GM21367 (cell line): ENCODE measurements around the gene TMEM80.
"Not testable (repeated sequence)": the region's sequence is repeated elsewhere in the genome, so short reads cannot be mapped to it uniquely, and the experiment has no call there.

ENCODE experiments used
- ATAC-seq: cut with Tn5 transposase; IDR thresholded peaks from one replicate; pipeline ENCODE4 v1.9.1; 2021; ENCODE audit not compliant: unreplicated experiment

TMEM80 gene

DNA sequence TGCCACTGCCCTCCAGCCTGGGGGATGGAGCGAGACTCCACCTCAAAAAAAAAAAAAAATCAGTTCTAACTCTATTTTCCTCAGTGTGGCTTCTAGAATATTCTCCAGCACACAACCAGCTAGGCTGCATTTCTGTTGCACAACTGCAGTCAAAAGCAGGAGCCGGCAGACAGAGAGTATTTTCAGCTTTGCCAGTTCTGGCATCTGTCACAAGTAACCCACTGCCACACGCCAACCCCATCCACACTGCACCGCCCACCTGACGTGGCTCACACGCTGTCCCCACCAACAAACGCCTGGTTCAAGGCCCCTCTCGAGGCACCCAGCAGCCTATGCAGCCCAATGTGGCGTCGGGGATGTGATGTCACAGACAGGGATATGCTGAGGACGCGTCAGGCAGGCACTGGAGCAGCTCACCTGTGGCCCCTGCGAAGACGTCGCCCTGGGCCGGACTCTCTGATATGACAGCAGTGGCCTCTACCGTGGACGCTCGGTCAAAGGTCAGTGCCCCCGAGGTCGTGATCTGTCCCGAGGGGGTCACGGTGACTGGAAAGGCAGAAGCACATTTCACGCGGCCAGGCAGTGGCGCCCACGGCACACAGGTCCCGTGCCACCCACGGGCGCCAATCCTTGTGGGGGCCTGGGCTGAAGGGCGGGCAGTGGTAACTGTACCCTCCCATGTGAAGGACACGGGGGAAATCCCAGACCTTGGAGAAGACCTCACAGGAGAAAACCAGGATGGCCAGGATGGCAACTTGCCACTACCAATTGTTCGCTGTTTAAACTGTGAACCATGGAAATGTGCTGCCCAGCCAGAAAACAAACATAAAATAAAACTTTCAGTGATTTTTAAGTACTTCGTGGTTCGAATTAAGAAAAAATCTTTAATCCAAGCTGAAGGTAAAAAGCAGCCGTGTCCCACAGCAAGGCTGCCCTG is 16.1 kb upstream of the TMEM80 start:
- no peak for ATAC-seq

DNA sequence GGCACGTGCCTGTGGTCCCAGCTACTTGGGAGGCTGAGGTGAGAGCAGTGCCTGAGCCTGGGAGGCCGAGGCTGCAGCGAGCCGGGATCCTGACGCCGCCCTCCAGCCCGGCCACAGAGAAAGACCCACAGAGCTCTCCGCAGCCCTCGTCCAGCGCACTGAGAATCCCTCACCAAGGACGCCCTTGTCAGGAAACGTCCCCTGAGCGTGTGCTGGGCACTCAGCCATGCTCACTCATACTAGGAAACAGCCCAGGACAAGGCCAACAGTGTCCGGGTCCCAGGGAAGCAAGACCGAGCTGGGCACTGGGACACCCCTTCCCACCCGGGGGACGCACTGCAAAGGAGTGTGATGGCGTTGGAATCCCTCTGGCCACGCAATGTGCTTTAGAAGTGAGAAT is 15.1 kb upstream of the TMEM80 start:
- no peak for ATAC-seq

DNA sequence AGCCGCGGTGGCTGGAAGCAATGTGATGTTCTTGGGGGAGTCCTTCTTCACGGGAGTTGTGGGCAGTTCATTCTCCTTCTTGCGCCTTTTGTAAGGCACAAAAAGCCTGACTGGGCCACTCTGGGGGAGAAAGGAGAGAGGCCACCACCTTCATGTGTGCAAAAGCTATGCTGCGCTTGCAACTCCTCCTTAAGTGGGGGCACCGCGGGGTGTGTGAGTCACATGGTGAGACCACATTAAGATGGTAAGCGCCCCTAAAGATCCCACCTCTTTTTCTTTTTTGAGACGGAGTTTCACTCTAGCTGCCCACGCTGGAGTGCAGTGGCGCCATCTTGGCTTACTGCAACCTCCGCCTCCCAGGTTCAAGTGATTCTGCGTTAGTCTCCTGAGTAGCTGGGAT is 14.6 kb upstream of the TMEM80 start:
- ATAC-seq = no peak

DNA sequence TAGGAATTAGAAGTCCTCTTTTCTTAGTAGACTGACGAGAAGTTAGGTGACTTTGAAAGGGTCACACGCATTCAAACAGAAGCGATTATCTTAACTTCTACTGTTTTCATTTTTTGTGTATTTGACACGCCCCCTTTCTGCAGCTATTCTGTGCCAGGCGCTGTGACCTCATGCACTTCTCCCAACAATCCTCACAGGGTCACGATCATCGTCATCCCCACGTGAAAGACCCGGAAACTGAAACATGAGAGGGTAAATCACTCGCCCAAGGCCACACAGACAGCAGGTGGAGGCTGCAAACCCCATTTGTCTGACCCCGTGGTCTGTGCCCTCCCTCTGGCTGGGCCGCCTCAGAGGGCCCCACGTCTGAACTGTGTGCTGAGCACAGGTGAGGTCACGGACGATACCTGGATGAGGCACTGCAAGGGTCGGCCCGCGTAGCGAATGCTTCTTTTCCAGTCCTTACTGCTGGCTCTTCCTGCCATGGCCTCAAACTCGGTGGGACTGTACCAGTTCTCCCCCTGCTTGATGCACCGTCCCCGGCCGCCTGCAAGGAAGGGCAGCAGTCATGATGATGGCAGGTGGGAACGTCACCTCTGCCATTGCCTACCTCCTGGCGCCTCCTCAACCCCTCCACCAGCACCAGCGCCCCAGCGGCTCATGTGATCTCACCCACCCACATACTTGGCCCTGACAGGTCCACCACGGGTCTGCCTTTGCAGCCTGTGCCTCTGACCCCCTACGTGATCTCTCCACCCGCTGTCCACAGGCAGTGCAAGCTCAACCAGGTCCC is 9.0 kb upstream of the TMEM80 start:
- ATAC-seq = no peak

DNA sequence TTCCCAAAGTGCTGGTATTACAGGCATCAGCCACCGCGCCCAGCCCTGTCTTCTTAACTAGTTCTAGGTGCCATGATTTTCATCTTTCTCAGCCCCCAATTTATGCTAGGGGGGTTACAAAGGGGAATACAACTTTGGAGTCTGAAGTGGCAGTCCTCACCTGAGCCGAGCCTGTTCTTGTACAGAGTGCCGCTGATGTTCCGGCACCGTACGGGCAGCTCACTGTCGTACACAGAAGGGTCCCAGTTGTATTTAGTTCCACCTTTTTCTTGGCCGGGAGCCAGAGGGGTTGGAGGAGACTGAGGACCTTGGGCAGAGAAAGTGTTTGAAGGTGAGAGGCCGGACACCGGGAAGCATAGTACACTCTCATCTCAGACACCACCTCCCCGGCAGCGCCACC is 7.9 kb upstream of the TMEM80 start:
- no peak for ATAC-seq

DNA sequence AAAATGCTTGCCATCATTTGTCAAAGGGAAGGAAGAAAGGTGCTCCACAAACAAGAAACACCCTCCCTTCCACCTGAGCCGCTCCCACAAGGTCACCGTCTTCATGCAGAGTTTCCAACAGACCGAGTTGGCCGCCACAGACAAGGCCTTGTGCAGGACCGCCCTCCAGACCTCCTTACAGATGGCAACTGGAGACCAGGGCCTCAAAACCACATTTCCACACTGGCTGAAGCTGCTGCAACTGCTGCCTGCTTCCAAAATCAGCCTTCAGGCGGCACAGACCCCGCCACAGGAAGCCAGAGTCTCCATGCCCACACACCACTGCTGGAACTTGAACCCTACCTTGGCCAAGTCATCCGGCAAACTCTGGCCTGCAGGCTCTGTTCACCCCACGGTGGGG is 6.9 kb upstream of the TMEM80 start:
- ATAC-seq = no peak

DNA sequence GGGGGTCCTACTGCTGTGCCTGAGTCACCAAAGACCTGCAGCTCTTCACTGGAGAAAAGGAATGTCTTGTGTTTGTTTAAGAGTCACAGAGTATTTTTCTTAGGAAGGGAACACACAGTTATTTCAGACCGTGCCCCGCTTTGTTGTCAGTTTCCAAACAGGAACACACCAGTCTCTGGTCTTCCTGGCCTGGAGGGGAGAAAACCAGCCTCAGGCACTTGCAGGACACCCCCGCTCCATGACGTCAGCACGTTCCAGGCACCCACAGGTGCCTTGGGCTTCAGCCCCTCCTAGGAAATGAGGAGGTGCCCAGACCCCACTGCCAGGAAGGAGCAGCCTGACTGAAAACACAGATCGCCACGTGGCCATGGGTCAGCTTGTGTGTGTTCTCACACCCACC is 6.0 kb upstream of the TMEM80 start:
- ATAC-seq = no peak

DNA sequence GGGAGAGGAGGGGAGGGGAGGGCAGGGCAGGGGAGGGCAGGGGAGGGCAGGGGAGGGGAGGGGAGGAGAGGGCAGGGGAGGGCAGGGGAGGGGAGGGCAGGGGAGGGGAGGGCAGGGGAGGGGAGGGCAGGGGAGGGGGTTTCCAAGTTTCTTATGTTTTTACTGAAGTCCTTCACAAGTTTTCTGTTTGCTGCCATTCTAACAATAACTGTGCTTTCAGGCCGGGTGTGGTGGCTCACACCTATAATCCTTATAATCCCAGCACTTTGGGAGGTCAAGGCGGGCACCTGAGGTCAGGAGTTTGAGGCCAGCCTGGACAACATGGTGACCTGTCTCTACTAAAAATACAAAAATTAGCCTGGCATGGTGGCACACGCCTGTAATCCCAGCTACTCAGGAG is 5.4 kb upstream of the TMEM80 start:
- not testable (repeated sequence) for ATAC-seq

DNA sequence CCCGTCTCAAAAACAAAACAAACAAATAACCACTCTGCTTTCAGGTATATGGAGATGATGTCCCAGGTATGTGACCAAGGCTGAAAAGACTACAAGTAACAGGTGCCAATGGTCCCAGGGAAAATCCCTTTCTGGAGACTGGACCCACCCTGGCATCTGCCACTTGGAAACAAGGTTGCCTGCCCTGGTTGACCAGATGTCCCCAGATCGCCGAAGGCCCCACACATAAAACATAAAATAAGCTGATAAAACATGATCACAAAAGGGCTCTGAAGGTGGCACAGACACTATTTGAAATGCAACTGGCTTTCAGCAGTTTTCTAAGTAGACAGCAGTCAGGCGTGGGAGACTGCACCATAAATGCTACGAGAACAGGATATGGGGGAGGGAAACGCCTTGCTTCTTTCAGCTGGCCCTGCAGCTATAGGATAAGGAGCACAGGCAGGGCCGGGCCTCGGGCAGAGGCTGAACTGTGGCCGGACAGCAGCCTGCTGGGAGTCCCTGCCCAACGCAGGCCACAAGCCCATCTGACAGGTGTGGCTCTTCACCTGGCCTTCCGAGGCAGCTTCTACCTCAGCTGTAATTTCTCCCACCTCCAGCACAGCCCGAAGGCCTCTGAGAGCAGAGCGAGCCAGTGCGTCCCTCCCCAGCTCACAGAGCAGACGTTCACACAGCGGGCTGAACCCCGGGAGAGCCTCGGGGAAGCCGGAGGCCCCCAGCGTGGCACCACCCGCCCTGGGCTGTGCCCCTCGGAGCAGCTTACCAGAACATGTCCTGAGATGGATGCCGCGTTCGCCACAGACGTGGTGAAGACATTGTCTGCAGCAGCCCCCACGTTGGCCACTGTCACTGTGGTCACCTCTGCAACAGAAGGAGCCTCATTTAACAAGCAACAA is 4.6 kb upstream of the TMEM80 start:
- no peak for ATAC-seq

DNA sequence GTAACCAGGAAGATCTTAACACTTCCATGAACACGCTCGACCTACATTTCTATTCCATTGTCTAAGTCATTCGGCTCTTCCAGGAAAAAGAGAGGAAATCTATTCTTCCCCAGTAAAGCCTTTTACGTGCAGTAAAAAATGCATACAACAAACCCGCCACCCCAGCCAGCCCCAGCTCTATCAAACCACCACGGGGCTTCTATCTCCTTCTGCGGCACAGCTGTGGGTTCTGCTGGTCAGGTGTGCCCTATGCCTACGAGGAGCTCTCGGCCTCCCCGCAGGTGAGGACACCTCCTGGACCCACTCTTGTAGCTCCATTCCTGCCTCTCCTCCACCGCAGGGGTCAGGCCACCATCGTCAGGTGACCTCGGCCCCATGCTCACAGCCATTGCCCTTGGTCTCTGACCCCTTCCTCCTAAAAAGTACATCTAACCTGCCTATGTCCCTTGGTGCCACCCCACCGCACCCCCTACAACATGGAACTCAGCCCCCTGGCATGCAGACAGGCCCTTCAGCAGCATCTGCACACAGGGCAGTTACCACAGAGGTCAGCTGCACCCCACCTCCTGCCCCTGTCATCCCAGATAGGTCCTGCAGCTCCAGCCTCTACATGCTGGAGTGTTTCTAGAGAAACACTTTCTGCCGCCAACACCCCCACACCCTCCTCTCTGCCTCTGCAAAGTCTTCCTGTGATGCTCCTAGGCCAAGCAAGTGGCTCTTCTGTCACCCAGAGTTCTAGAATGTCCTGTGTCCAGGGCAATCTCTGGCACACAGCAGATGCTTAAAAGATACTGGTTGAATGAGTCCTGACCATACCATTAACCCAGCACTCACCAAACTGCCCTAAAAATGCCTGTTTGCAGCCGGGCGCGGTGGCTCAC is 3.7 kb upstream of the TMEM80 start:
- ATAC-seq = no peak

DNA sequence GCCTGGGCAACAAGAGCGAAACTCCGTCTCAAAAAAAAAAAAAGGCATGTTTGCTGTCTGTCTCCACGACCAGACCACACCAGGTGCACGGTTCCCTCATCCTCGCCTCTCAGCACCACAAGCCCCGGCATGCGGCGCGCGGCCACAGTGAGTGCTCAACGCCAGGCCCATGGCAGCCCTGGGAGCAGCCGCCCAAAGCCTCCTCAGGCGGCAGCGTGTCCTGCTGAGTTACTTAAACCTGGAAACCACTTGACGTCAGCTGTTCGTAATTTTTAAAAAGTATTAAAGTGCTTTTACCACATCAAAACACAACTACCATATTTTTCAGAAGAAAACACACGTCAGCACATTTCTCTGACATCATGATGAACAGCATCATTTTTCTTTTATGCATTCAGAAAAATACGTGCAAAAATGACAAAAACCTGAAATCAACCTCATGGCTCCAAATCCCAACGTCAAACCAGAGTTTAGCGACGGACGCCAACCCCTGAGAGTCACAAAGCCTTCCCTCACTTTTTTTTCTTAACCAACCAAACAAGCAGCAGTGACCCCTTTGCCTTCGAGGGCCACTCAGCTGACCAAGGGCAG is 2.7 kb upstream of the TMEM80 start:
- no peak for ATAC-seq

DNA sequence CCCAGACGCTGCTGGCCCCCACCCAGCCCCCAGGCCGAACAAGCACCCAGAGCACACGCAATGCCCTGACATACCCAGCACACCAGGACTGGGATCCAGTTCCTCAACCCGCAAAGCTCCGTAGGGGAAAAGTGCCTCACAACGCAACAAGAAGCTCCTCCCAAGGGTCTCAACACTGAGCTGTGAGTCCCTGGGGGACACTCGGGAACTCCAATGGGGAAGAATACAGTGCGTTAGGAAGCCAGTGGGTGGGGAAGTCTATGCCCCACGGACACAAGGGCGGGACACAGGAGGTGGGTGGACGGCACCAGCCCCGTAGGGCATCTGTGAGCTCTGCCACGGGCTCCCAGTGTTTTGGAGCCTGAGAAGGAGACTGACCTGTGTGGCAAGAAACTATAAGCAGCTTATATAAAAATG is 2.2 kb upstream of the TMEM80 start:
- ATAC-seq = no peak

DNA sequence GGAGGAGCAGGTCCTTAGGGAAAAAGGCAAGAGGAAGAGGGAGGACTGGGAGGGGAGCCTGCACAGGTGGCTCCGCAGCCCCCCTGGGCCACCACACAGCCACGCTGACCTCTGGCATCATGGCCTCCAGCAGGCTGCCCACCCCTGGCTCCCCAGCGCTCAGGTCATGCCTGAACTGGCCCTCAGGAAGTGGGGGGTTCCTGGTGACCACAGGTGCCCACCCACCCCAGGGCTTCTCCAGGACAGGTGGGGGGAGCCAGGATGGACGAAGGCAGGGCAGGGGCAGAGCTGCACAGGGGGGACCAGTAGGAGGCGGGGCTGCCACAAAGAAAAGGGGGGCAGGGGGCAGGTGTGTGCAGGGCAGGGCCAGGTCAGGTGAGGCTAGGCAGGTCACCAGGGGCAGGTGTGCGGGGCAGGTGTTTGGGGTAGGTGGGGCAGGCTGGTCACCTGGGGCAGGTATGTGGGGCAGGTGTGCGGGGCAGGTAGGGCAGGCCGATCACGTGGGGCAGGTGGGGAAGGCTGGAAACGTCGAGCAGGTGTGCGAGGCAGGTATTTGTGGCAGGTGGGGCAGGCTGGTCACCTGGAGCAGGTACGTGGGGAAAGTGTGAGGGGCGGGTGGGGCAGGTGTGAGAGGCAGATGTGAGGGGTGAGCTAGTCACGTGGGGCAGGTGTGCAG is 1.6 kb upstream of the TMEM80 start:
- no peak for ATAC-seq

DNA sequence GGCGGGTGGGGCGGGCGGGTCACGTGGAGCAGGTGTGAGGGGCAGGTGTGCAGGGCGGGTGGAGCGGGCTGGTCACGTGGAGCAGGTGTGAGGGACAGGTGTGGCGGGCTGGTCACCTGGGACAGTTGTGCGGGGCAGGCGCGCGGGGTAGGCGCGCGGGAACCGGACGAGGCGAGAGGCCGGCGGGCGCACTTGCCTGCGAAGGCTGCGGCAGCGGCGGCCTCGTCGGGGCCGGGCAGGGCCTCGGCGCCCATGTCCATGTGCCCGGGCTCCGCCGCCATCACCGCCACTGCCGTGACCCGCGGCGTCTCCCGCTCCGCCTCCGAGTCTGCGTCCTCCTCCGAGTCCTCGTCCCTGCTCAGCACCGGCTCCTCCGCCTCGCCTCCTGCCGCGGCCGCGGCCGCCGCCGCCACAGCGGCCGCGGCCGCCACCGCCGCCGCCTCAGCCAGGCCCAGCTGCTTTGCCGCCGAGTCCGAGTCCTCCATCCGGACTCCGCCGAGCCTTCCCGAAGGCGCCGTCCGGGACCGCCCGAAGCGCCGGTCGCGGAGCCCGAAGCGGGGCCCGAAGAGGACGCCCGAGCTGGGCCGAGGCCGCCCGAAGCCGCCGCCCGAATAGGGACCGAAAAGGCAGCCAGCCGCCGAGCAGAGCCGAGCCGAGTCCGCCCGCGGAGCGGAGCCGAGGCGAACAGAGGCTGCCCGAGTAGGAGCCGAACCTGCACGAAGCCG is 891 bp upstream of the TMEM80 start, which contains the start of gene DEAF1:
TSS of gene DEAF1 (minus strand) at position 660 of the 725 bp plus-strand sequence. CDS start at position 485, 175 bp downstream.
- ATAC-seq = peak; percentile 66

DNA sequence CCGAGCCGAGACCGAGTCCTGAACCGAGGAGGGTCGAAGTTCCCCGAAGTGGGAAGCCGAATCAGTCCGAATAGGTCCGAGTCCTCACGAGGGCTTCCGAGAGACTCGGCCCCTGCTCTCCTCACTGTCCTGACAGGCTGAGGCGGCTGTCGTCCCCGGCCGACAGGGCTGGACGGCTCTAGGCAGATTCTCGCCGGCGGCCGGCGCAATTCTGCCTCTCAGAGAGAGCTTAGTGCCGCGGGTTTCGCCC is 403 bp upstream of the TMEM80 start:
- no peak for ATAC-seq

DNA sequence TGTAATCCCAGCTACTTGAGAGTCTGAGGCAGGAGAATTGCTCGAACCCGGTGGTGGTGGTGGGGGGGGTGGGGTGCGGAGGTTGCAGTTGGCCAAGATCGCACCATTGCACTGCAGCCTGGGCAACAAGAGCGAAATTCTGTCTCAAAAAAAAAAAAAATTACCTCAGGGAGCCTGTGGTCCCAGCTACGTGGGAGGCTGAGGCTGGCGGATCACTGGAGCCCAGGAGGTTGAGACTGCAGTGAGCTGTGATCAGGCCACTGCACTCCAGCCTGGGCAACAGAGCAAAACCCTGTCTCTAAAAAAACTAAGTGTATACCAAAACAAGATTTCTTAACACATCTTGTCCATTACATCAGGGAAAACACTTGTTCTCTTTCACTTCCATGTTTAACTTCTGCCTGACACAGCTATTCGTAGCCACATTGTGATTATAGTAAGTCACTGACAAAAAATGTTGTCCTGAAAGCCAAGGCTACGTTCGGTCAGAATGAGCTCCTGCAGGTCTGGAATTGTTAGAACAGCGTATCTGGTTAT is 1.4 kb downstream of the TMEM80 start:
- no peak for ATAC-seq

DNA sequence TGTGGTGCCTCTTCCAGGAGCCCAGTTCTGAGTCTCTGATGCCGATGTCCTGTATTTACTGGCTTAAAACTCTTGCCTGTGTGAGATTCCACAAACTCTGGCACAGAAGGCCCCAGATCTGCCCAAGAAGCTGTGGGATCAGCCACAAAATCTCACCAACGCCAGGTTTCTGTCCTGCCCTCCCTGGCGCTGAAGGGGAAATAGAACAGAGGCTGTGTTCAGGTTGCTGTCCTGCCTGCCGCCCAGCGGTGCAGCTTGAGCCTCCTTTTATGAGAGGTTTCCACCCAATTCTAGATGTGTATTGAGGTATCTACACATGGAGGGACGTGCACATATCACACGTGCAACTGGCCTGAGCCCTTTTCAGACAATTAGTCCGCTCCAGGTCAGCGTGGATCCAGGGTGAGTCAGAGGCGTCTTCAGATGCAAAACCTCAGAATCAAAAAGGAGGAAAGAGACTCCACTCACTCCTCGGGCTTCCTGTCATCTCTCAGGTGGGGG is 2.2 kb downstream of the TMEM80 start:
- no peak for ATAC-seq

DNA sequence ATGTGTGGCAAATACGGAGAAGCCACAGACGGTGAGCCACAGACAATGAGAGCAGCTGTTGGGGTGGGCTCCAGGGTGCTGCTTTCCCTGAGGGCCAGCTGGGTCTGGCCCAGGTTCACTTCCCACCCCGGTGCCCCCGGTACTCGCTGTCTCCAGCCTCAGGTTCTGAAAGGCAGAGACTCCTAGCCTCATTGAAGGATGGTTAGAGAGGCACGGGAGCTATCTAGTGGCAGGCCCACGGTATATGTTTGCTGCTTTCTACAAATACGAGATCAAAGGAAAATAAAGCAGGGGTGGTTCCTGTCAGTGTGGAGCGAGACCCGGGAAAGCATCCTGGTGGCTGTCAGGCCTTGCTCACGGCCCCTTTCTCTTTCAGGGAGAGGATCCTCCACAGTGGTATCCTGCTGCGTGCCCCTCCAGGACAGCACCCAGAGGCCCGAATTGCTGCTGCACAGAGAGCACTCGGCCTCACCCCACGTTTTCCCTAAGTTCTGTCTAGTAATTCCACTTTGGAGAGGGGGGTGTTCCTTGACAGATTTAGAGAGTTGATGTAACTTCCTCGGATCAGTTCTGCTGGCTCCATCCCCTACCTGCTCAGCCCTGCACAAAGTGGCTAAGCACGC is 3.0 kb downstream of the TMEM80 start:
- ATAC-seq = no peak
